HPDE6-E6E7 (cell line): ENCODE measurements around the gene PIMREG.
"Not testable (repeated sequence)": the region's sequence is repeated elsewhere in the genome, so short reads cannot be mapped to it uniquely, and the experiment has no call there.

ENCODE experiments used
- DNase-seq: peaks from one replicate; pipeline ENCODE4 v3.0.0; 2011; ENCODE audit warnings: missing footprints; ENCODE audit errors: extremely low spot score

Gene PIMREG

GRCh38 chr17:6478486-6478885, 34.2 kb downstream of the PIMREG start:
- no peak for DNase-seq

GRCh38 chr17:6479622-6480302, 35.5 kb downstream of the PIMREG start:
- no peak for DNase-seq

- DNase-seq, result no peak
These were observed 36.0 kb downstream of the PIMREG start for GRCh38 chr17:6480303-6480675.

GRCh38 chr17:6482105-6482455, 37.8 kb downstream of the PIMREG start:
- no peak for DNase-seq

GRCh38 chr17:6482796-6483195, 38.5 kb downstream of the PIMREG start:
- not testable (repeated sequence) for DNase-seq

- no peak for DNase-seq
These were observed 39.3 kb downstream of the PIMREG start for GRCh38 chr17:6483507-6483906.

GRCh38 chr17:6485646-6486412, 41.6 kb downstream of the PIMREG start:
- no peak for DNase-seq

- no peak for DNase-seq
These were observed 43.2 kb downstream of the PIMREG start for GRCh38 chr17:6487251-6488007.

GRCh38 chr17:6488008-6488539, 43.8 kb downstream of the PIMREG start:
- no peak for DNase-seq

GRCh38 chr17:6489016-6489550, 44.8 kb downstream of the PIMREG start:
- no peak for DNase-seq

GRCh38 chr17:6491071-6491700, 46.9 kb downstream of the PIMREG start:
- DNase-seq, result no peak

GRCh38 chr17:6492892-6493674, 48.8 kb downstream of the PIMREG start:
- DNase-seq, result no peak

- DNase-seq, result no peak
These were observed 50.1 kb downstream of the PIMREG start for GRCh38 chr17:6494239-6494941.

GRCh38 chr17:6495450-6496115, 51.3 kb downstream of the PIMREG start:
- DNase-seq, result no peak

GRCh38 chr17:6496116-6496481, 51.8 kb downstream of the PIMREG start:
- DNase-seq, result no peak

- no peak for DNase-seq
These were observed 52.6 kb downstream of the PIMREG start for GRCh38 chr17:6496640-6497441.

GRCh38 chr17:6497496-6498221, 53.4 kb downstream of the PIMREG start:
- no peak for DNase-seq

GRCh38 chr17:6498356-6498755, 54.1 kb downstream of the PIMREG start:
- no peak for DNase-seq
